HEK293T (cell line): ENCODE results near the gene GRIK2.

ENCODE experiments used
- ARNT ChIP-seq: fragments of 450-650 bp; IDR thresholded peaks from 2 replicates; pipeline ENCODE4 v1.6.1; 2017; ENCODE audit warnings: mild to moderate bottlenecking
- BHLHE40 ChIP-seq: fragments of 450-650 bp; IDR thresholded peaks from 2 replicates; pipeline ENCODE4 v1.6.1; 2016; ENCODE audit warnings: mild to moderate bottlenecking, moderate library complexity, borderline replicate concordance
- CTBP1 ChIP-seq: fragments of 450-650 bp; IDR thresholded peaks from 2 replicates; pipeline ENCODE4 v1.6.1; 2016; ENCODE audit warnings: borderline replicate concordance
- ELF4 ChIP-seq: fragments of 450-650 bp; IDR thresholded peaks from 2 replicates; pipeline ENCODE4 v1.6.1; 2017; ENCODE audit warnings: antibody characterized with exemption
- FOXA1 ChIP-seq: fragments of 450-650 bp; IDR thresholded peaks from 2 replicates; pipeline ENCODE4 v1.6.1; 2016; ENCODE audit warnings: mild to moderate bottlenecking
- FOXK2 ChIP-seq: fragments of 450-650 bp; IDR thresholded peaks from 2 replicates; pipeline ENCODE4 v1.6.1; 2016; ENCODE audit warnings: mild to moderate bottlenecking
- HDGF ChIP-seq: fragments of 450-650 bp; IDR thresholded peaks from 2 replicates; pipeline ENCODE4 v1.6.1; 2017; ENCODE audit warnings: antibody characterized with exemption, borderline replicate concordance
- L3MBTL2 ChIP-seq: fragments of 450-650 bp; conservative IDR thresholded peaks from 2 replicates; pipeline ENCODE4 v1.6.1; 2016; ENCODE audit warnings: mild to moderate bottlenecking
- NFRKB ChIP-seq: fragments of 450-650 bp; IDR thresholded peaks from 2 replicates; pipeline ENCODE4 v1.6.1; 2016; ENCODE audit warnings: mild to moderate bottlenecking, moderate library complexity
- PKNOX1 ChIP-seq: fragments of 450-650 bp; IDR thresholded peaks from 2 replicates; pipeline ENCODE4 v1.6.1; 2016
- SP1 ChIP-seq: fragments of 450-650 bp; IDR thresholded peaks from 2 replicates; pipeline ENCODE4 v1.6.1; 2017
- SUZ12 ChIP-seq: fragments of 450-650 bp; IDR thresholded peaks from 2 replicates; pipeline ENCODE4 v1.6.1; 2016; ENCODE audit warnings: mild to moderate bottlenecking
- ZNF384 ChIP-seq: fragments of 450-650 bp; IDR thresholded peaks from 2 replicates; pipeline ENCODE4 v1.6.1; 2016

GRCh38 chr6:101840100-101840499 lies 446.6 kb downstream of the GRIK2 start:
- TF ChIP-seq SP1 (no peak), PKNOX1 (no peak), FOXA1 (no peak), NFRKB (no peak), BHLHE40 (no peak), ELF4 (no peak), HDGF (no peak), FOXK2 (no peak), L3MBTL2 (no peak), CTBP1 (no peak), SUZ12 (no peak), ARNT (no peak), ZNF384 (no peak)
